ENCODE measurements around the gene NPTXR.
"Not testable (repeated sequence)": the region's sequence is repeated elsewhere in the genome, so short reads cannot be mapped to it uniquely, and the experiment has no call there.

Gene NPTXR

GRCh38 chr22:38819387-38819940 lies 24.4 kb downstream of the NPTXR start:
- Histone ChIP-seq H3K4me1 (ENCODE audit: control insufficient read depth, insufficient read depth, low read length) (no peaks in the 10 kb centered on the region), H3K27ac (ENCODE audit: low read length) (no peak overlapping the region), H3K27me3 (ENCODE audit: control insufficient read depth in 1 of 2, insufficient read depth in 2 of 2, low read length in 2 of 2) (peaks cover 0 to under 1% of the 10 kb centered on the region in 2 donors), H3K9me3 (ENCODE audit: control insufficient read depth in 2 of 2, low read length in 2 of 2) (no peaks in the 10 kb centered on the region), H3K9ac (ENCODE audit: low read length in 2 of 2) (no peak overlapping the region), H3K4me3 (ENCODE audit: low read length in 2 of 2) (no peak overlapping the region), H3K36me3 (ENCODE audit: control insufficient read depth in 2 of 2, insufficient read depth in 2 of 2, low read length in 2 of 2) (peaks cover 0 to 2% of the 10 kb centered on the region in 2 donors)

DNA sequence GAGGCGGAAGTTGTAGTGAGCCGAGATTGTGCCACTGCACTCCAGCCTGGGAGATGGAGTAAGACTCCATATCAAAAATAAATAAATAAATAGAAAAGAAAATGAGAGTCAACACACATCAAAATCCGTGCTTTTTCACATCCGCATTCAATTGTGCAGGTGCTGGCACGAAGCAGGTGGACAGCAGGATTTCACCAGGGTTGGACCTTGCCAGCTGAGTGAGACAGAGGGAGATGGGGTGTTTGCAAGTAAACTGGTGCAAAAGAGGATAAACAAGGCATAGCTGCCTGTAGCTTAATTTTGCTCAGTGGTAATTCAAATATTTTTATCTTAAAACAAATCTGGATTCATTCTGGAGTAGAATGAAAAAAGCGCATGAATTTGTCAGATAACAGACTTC lies 26.6 kb downstream of the NPTXR start:
- Histone ChIP-seq H3K9me3 (ENCODE audit: control insufficient read depth in 2 of 2, low read length in 2 of 2) (no peaks in the 10 kb centered on the region), H3K4me1 (ENCODE audit: control insufficient read depth, insufficient read depth, low read length) (no peaks in the 10 kb centered on the region), H3K9ac (ENCODE audit: low read length in 2 of 2) (no peak overlapping the region), H3K4me3 (ENCODE audit: low read length in 2 of 2) (no peak overlapping the region), H3K27me3 (ENCODE audit: control insufficient read depth in 1 of 2, insufficient read depth in 2 of 2, low read length in 2 of 2) (peaks cover 0 to 4% of the 10 kb centered on the region in 2 donors), H3K27ac (ENCODE audit: low read length) (no peak overlapping the region), H3K36me3 (ENCODE audit: control insufficient read depth in 2 of 2, insufficient read depth in 2 of 2, low read length in 2 of 2) (peaks cover 0 to 2% of the 10 kb centered on the region in 2 donors)

DNA sequence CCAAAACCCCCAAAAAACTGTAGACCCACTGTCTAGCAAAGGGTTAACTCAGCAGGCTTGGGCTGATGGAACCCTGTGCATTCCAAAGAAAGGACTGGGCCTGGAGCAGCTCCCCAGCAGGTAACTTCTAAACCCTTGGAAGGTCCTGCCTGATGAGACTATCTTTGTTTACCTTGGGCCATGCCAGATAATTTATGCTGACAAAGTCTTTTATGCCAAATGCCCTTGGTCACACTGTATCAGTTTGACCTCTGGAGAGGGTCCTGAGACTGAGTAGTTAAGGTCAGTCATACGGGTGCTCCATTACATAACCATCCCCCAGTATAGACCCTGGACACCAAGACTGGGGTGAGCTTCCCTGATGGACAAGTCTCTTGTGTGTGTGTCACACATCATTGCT lies 28.0 kb downstream of the NPTXR start:
- no peak overlapping the region for H3K27ac ChIP-seq (ENCODE audit: low read length)
- no peaks in the 10 kb centered on the region for H3K36me3 ChIP-seq (ENCODE audit: control insufficient read depth in 2 of 2, insufficient read depth in 2 of 2, low read length in 2 of 2)
- peaks cover 0 to 4% of the 10 kb centered on the region in 2 donors for H3K27me3 ChIP-seq (ENCODE audit: control insufficient read depth in 1 of 2, insufficient read depth in 2 of 2, low read length in 2 of 2)

DNA sequence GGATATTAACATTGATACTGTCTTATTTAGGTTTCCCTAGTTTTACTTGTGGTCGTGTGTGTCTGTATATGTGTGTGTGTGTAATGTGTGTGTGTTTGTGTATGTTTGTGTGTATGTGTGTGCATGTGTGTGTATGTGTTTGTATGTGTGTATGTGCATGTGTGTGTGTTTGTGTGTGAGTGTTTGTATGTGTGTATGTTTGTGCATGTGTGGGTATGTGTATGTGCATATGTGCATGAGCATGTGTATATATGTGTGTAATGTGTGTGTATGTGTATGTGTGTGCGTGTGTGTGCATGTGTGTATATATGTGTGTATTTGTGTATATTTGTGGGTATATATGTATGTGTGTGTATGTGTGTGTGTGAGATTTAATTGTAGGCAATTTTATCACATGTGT lies 32.6 kb downstream of the NPTXR start:
- no peak overlapping the region for H3K27ac ChIP-seq (ENCODE audit: low read length)
- no peak overlapping the region for H3K4me3 ChIP-seq (ENCODE audit: low read length in 2 of 2)
- no peak overlapping the region for H3K9ac ChIP-seq (ENCODE audit: low read length in 2 of 2)
- H3K27me3 ChIP-seq (ENCODE audit: control insufficient read depth in 1 of 2, insufficient read depth in 2 of 2, low read length in 2 of 2) = peaks cover 0 to 4% of the 10 kb centered on the region in 2 donors
- H3K4me1 ChIP-seq (ENCODE audit: control insufficient read depth, insufficient read depth, low read length) = no peaks in the 10 kb centered on the region
- no peaks in the 10 kb centered on the region for H3K36me3 ChIP-seq (ENCODE audit: control insufficient read depth in 2 of 2, insufficient read depth in 2 of 2, low read length in 2 of 2)
- no peaks in the 10 kb centered on the region for H3K9me3 ChIP-seq (ENCODE audit: control insufficient read depth in 2 of 2, low read length in 2 of 2)

More for the DNA sequence above, 28.0 kb downstream of the NPTXR start:
- no peaks in the 10 kb centered on the region for H3K4me1 ChIP-seq (ENCODE audit: control insufficient read depth, insufficient read depth, low read length)
- H3K9ac ChIP-seq (ENCODE audit: low read length in 2 of 2) = no peak overlapping the region
- H3K9me3 ChIP-seq (ENCODE audit: control insufficient read depth in 2 of 2, low read length in 2 of 2) = no peaks in the 10 kb centered on the region
- no peak overlapping the region for H3K4me3 ChIP-seq (ENCODE audit: low read length in 2 of 2)

DNA sequence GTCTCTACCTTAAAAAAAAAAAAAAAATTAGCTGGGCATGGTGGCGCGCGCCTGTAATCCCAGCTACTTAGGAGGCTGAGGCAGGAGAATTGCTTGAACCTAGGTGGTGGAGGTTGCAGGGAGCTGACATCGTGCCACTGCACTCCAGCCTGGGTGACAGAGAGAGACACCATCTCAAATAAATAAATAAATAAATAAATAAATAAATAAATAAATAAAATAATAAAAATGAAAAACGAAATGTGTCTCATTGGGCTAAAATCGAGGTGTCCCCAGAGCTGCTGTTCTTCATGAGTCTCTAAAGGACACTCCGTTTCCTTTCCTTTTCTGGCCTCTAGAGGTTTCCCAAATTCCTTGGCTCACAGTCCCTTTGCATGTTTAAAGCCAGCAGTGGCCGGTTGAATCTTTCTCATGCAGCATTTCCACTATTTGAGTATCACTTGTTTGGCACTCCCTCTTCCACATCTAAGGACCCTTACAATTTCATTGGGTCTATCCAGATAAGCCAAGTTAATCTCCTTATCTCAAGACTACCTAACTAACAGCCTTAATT lies 38.7 kb downstream of the NPTXR start:
- H3K9me3 ChIP-seq (ENCODE audit: control insufficient read depth in 2 of 2, low read length in 2 of 2); H3K27me3 ChIP-seq (ENCODE audit: control insufficient read depth in 1 of 2, insufficient read depth in 2 of 2, low read length in 2 of 2); H3K36me3 ChIP-seq (ENCODE audit: control insufficient read depth in 2 of 2, insufficient read depth in 2 of 2, low read length in 2 of 2); H3K4me1 ChIP-seq (ENCODE audit: control insufficient read depth, insufficient read depth, low read length); H3K9ac ChIP-seq (ENCODE audit: low read length in 2 of 2); H3K27ac ChIP-seq (ENCODE audit: low read length); H3K4me3 ChIP-seq (ENCODE audit: low read length in 2 of 2): not testable (repeated sequence)

GRCh38 chr22:38802671-38803121 lies 41.1 kb downstream of the NPTXR start:
- Histone ChIP-seq H3K4me3 (ENCODE audit: low read length in 2 of 2) (no peak overlapping the region), H3K27ac (ENCODE audit: low read length) (no peak overlapping the region), H3K9me3 (ENCODE audit: control insufficient read depth in 2 of 2, low read length in 2 of 2) (peaks cover 0 to 4% of the 10 kb centered on the region in 2 donors), H3K27me3 (ENCODE audit: control insufficient read depth in 1 of 2, insufficient read depth in 2 of 2, low read length in 2 of 2) (peaks cover 0 to 10% of the 10 kb centered on the region in 2 donors), H3K9ac (ENCODE audit: low read length in 2 of 2) (no peak overlapping the region), H3K4me1 (ENCODE audit: control insufficient read depth, insufficient read depth, low read length) (peaks cover 3% of the 10 kb centered on the region), H3K36me3 (ENCODE audit: control insufficient read depth in 2 of 2, insufficient read depth in 2 of 2, low read length in 2 of 2) (no peaks in the 10 kb centered on the region)

- H3K27me3 ChIP-seq (ENCODE audit: control insufficient read depth in 1 of 2, insufficient read depth in 2 of 2, low read length in 2 of 2) = peaks cover 0 to 12% of the 10 kb centered on the region in 2 donors
- no peak overlapping the region for H3K9ac ChIP-seq (ENCODE audit: low read length in 2 of 2)
- H3K27ac ChIP-seq (ENCODE audit: low read length) = no peak overlapping the region
- H3K9me3 ChIP-seq (ENCODE audit: control insufficient read depth in 2 of 2, low read length in 2 of 2) = peaks cover 0 to 4% of the 10 kb centered on the region in 2 donors
- H3K36me3 ChIP-seq (ENCODE audit: control insufficient read depth in 2 of 2, insufficient read depth in 2 of 2, low read length in 2 of 2) = no peaks in the 10 kb centered on the region
- peaks cover 4% of the 10 kb centered on the region for H3K4me1 ChIP-seq (ENCODE audit: control insufficient read depth, insufficient read depth, low read length)
- no peak overlapping the region for H3K4me3 ChIP-seq (ENCODE audit: low read length in 2 of 2)
Observed at GRCh38 chr22:38799265-38800002, 44.4 kb downstream of the NPTXR start.

- H3K27me3 ChIP-seq (ENCODE audit: control insufficient read depth in 1 of 2, insufficient read depth in 2 of 2, low read length in 2 of 2) = peaks cover 0 to 12% of the 10 kb centered on the region in 2 donors
- no peak overlapping the region for H3K27ac ChIP-seq (ENCODE audit: low read length)
- H3K4me3 ChIP-seq (ENCODE audit: low read length in 2 of 2) = no peak overlapping the region
- no peak overlapping the region for H3K9ac ChIP-seq (ENCODE audit: low read length in 2 of 2)
- peaks cover 7% of the 10 kb centered on the region for H3K4me1 ChIP-seq (ENCODE audit: control insufficient read depth, insufficient read depth, low read length)
- H3K36me3 ChIP-seq (ENCODE audit: control insufficient read depth in 2 of 2, insufficient read depth in 2 of 2, low read length in 2 of 2) = no peaks in the 10 kb centered on the region
- peaks cover 0 to 4% of the 10 kb centered on the region in 2 donors for H3K9me3 ChIP-seq (ENCODE audit: control insufficient read depth in 2 of 2, low read length in 2 of 2)
Observed at GRCh38 chr22:38798496-38798895, 45.3 kb downstream of the NPTXR start.

GRCh38 chr22:38796262-38796957 lies 47.4 kb downstream of the NPTXR start:
- H3K9me3 ChIP-seq (ENCODE audit: control insufficient read depth in 2 of 2, low read length in 2 of 2) = peaks cover 0 to 4% of the 10 kb centered on the region in 2 donors
- no peak overlapping the region for H3K27ac ChIP-seq (ENCODE audit: low read length)
- no peak overlapping the region for H3K9ac ChIP-seq (ENCODE audit: low read length in 2 of 2)
- no peak overlapping the region for H3K4me3 ChIP-seq (ENCODE audit: low read length in 2 of 2)
- H3K36me3 ChIP-seq (ENCODE audit: control insufficient read depth in 2 of 2, insufficient read depth in 2 of 2, low read length in 2 of 2) = no peaks in the 10 kb centered on the region
- H3K27me3 ChIP-seq (ENCODE audit: control insufficient read depth in 1 of 2, insufficient read depth in 2 of 2, low read length in 2 of 2) = peaks cover 0 to 12% of the 10 kb centered on the region in 2 donors
- peaks cover 11% of the 10 kb centered on the region for H3K4me1 ChIP-seq (ENCODE audit: control insufficient read depth, insufficient read depth, low read length)

DNA sequence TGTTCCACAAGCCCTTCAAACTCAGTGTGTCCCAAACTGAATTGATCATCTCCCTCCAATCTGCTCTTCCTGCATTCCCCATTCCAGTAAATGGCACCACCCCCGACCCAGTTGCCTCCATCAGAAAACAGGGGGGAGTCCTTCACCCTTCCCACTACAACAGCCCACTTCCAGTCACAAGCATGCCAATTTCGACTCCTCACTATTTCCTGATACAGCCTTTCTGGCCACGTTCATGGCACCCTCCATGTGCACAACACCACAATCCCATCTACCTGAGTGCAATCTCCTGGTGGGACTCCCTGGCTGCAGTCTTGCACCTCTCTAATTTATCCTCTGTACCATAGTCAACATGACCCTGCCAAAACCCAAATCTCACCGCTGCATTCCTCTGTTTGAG lies 48.3 kb downstream of the NPTXR start:
- Histone ChIP-seq H3K9me3 (ENCODE audit: control insufficient read depth in 2 of 2, low read length in 2 of 2) (peaks cover 0 to 4% of the 10 kb centered on the region in 2 donors), H3K27ac (ENCODE audit: low read length) (no peak overlapping the region), H3K9ac (ENCODE audit: low read length in 2 of 2) (no peak overlapping the region), H3K4me3 (ENCODE audit: low read length in 2 of 2) (no peak overlapping the region), H3K36me3 (ENCODE audit: control insufficient read depth in 2 of 2, insufficient read depth in 2 of 2, low read length in 2 of 2) (peaks cover under 1% of the 10 kb centered on the region in 2 donors), H3K4me1 (ENCODE audit: control insufficient read depth, insufficient read depth, low read length) (peaks cover 11% of the 10 kb centered on the region), H3K27me3 (ENCODE audit: control insufficient read depth in 1 of 2, insufficient read depth in 2 of 2, low read length in 2 of 2) (peaks cover 0 to 12% of the 10 kb centered on the region in 2 donors)
